ENCODE data around the gene S100A11. TPM values are rescaled to one million over a fixed set of nuclear protein-coding genes. Genes with fewer than 3 reads are reported as not detected.

Gene S100A11
- total and polyA plus RNA-seq, 9 of the 15 experiments (the other 6 are each of a cell fraction or from before 2014, with no cell fraction given), result 131 to 808 (median 235) TPM

GRCh38 chr1:152021569-152021968, 15.2 kb downstream of the S100A11 start:
- peaks cover 34 to 46% of the 10 kb centered on the region in 2 experiments for H3K27me3 ChIP-seq (ENCODE audit: control insufficient read depth in 2 of 2, insufficient read depth in 2 of 2, low read length in 2 of 2)
- no TSS peak for BruUV-seq (replicated peaks)
- ChIA-PET CTCF (ENCODE audit: low intra/inter-chr PET ratio) (no interaction called here), POLR2A (interaction anchor here (1.8 kb wide), 1 partner anchor 9 kb away, joined by 5 read pairs; no protein-coding TSS in a partner anchor)
- H3K27ac ChIP-seq (ENCODE audit: extremely low read depth, low read depth, low read length), result no peak overlapping the region
- H3K4me2 ChIP-seq (ENCODE audit: insufficient read depth, low read length), result no peak overlapping the region
- no peak overlapping the region for H3K4me3 ChIP-seq
- intact Hi-C loops (cut with micrococcal nuclease), result no loop called here
- no peak overlapping the region for H2AFZ ChIP-seq (ENCODE audit: low read depth, low read length)
- FAIRE-seq (no peak), DNase-seq (ENCODE audit: extremely low read depth in 1 of 4, low spot score in 3 of 4) (no peak), ATAC-seq (no peak)
- in situ Hi-C loops (cut with MboI), result no loop called here
- 0% methylated on average over 7 of the region's 7 CpGs for WGBS (ENCODE audit: insufficient coverage, low coverage, missing lambda C conversion rate)
- H3K9me1 ChIP-seq (ENCODE audit: control insufficient read depth, insufficient read depth, low read length), result no peaks in the 10 kb centered on the region
- H3K9ac ChIP-seq (ENCODE audit: insufficient read depth in 1 of 2, low read depth in 2 of 2, low read length in 2 of 2), result no peak overlapping the region
- H3K79me2 ChIP-seq (ENCODE audit: control insufficient read depth, insufficient read depth, low read length), result no peaks in the 10 kb centered on the region
- no peaks in the 10 kb centered on the region for H3K4me1 ChIP-seq (replicated peaks in 1 of 2; ENCODE audit: control insufficient read depth in 2 of 2, insufficient read depth in 2 of 2, low read length in 2 of 2)
- no peaks in the 10 kb centered on the region for H3K36me3 ChIP-seq (ENCODE audit: control insufficient read depth, insufficient read depth, low read length)
- H4K20me1 ChIP-seq (replicated peaks; ENCODE audit: control insufficient read depth, insufficient read depth, low read length), result no peaks in the 10 kb centered on the region
- H3K9me3 ChIP-seq (replicated peaks; ENCODE audit: control insufficient read depth, insufficient read depth, low read depth, low read length), result no peaks in the 10 kb centered on the region
- TF ChIP-seq, protein P1, sequence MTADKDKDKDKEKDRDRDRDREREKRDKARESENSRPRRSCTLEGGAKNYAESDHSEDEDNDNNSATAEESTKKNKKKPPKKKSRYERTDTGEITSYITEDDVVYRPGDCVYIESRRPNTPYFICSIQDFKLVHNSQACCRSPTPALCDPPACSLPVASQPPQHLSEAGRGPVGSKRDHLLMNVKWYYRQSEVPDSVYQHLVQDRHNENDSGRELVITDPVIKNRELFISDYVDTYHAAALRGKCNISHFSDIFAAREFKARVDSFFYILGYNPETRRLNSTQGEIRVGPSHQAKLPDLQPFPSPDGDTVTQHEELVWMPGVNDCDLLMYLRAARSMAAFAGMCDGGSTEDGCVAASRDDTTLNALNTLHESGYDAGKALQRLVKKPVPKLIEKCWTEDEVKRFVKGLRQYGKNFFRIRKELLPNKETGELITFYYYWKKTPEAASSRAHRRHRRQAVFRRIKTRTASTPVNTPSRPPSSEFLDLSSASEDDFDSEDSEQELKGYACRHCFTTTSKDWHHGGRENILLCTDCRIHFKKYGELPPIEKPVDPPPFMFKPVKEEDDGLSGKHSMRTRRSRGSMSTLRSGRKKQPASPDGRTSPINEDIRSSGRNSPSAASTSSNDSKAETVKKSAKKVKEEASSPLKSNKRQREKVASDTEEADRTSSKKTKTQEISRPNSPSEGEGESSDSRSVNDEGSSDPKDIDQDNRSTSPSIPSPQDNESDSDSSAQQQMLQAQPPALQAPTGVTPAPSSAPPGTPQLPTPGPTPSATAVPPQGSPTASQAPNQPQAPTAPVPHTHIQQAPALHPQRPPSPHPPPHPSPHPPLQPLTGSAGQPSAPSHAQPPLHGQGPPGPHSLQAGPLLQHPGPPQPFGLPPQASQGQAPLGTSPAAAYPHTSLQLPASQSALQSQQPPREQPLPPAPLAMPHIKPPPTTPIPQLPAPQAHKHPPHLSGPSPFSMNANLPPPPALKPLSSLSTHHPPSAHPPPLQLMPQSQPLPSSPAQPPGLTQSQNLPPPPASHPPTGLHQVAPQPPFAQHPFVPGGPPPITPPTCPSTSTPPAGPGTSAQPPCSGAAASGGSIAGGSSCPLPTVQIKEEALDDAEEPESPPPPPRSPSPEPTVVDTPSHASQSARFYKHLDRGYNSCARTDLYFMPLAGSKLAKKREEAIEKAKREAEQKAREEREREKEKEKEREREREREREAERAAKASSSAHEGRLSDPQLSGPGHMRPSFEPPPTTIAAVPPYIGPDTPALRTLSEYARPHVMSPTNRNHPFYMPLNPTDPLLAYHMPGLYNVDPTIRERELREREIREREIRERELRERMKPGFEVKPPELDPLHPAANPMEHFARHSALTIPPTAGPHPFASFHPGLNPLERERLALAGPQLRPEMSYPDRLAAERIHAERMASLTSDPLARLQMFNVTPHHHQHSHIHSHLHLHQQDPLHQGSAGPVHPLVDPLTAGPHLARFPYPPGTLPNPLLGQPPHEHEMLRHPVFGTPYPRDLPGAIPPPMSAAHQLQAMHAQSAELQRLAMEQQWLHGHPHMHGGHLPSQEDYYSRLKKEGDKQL (CRISPR knock-in tag; IDR thresholded peaks at IDR 0.05; ENCODE audit: borderline replicate concordance), result no peak
- TF ChIP-seq NFRKB (IDR thresholded peaks at IDR 0.05; ENCODE audit: low read depth), result no peak
- TF ChIP-seq, protein P2, sequence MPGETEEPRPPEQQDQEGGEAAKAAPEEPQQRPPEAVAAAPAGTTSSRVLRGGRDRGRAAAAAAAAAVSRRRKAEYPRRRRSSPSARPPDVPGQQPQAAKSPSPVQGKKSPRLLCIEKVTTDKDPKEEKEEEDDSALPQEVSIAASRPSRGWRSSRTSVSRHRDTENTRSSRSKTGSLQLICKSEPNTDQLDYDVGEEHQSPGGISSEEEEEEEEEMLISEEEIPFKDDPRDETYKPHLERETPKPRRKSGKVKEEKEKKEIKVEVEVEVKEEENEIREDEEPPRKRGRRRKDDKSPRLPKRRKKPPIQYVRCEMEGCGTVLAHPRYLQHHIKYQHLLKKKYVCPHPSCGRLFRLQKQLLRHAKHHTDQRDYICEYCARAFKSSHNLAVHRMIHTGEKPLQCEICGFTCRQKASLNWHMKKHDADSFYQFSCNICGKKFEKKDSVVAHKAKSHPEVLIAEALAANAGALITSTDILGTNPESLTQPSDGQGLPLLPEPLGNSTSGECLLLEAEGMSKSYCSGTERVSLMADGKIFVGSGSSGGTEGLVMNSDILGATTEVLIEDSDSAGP (CRISPR knock-in tag; IDR thresholded peaks at IDR 0.05), result no peak
- TF ChIP-seq USF1 (CRISPR knock-in tag; IDR thresholded peaks at IDR 0.05), result no peak
- no peak for TF ChIP-seq NFXL1 (CRISPR knock-in tag; IDR thresholded peaks at IDR 0.05)
- TF ChIP-seq MTA1 (IDR thresholded peaks at IDR 0.05; ENCODE audit: borderline replicate concordance), result no peak
- no peak for TF ChIP-seq EP300 (IDR thresholded peaks at IDR 0.05; ENCODE audit: low read length)
- TF ChIP-seq FOXJ3 (CRISPR knock-in tag; IDR thresholded peaks at IDR 0.05), result no peak
- TF ChIP-seq THAP12 (CRISPR knock-in tag; IDR thresholded peaks at IDR 0.05), result no peak
- TF ChIP-seq FOXK1 (CRISPR knock-in tag; IDR thresholded peaks at IDR 0.05; ENCODE audit: borderline replicate concordance), result no peak
- TF ChIP-seq, protein P3, sequence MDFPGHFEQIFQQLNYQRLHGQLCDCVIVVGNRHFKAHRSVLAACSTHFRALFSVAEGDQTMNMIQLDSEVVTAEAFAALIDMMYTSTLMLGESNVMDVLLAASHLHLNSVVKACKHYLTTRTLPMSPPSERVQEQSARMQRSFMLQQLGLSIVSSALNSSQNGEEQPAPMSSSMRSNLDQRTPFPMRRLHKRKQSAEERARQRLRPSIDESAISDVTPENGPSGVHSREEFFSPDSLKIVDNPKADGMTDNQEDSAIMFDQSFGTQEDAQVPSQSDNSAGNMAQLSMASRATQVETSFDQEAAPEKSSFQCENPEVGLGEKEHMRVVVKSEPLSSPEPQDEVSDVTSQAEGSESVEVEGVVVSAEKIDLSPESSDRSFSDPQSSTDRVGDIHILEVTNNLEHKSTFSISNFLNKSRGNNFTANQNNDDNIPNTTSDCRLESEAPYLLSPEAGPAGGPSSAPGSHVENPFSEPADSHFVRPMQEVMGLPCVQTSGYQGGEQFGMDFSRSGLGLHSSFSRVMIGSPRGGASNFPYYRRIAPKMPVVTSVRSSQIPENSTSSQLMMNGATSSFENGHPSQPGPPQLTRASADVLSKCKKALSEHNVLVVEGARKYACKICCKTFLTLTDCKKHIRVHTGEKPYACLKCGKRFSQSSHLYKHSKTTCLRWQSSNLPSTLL (IDR thresholded peaks at IDR 0.05), result no peak
